Sigmoid colon (tissue), 4 donors: ENCODE measurements around the gene LYSMD1.

Experiments
- CTCF ChIP-seq, 4 experiments: fragments of 450-650 bp in 3 of 4; fragments of 200-600 bp in 1 of 4; IDR thresholded peaks; one replicate each; pipeline ENCODE4 v1.5.1; 2016 to 2019; ENCODE audit warnings: antibody characterized with exemption in 4 of 4, mild to moderate bottlenecking in 3 of 4, moderate library complexity in 2 of 4
- EP300 ChIP-seq, 4 donors: sonication (generic); formaldehyde crosslinking; IDR thresholded peaks; one replicate each; pipeline ENCODE4 v1.6.1; 2017; ENCODE audit warnings: antibody characterized with exemption in 4 of 4
- POLR2A ChIP-seq, 2 donors: fragments of 450-650 bp; IDR thresholded peaks; one replicate each; pipeline ENCODE4 v1.6.1; 2016; ENCODE audit warnings: antibody characterized with exemption in 2 of 2, mild to moderate bottlenecking in 2 of 2, moderate library complexity in 2 of 2
- POLR2AphosphoS5 ChIP-seq, 4 donors: sonication (generic); formaldehyde crosslinking; IDR thresholded peaks; one replicate each; pipeline ENCODE4 v1.6.1; 2017; ENCODE audit warnings: antibody characterized with exemption in 4 of 4

GRCh38 chr1:151131701-151132334, 33.9 kb downstream of the LYSMD1 start:
- TF ChIP-seq POLR2AphosphoS5 (IDR thresholded peaks at IDR 0.05): peak in 1 of 4 donors; percentile 4
- TF ChIP-seq CTCF (IDR thresholded peaks at IDR 0.05): no peak
- no peak for TF ChIP-seq POLR2A (IDR thresholded peaks at IDR 0.05)
- TF ChIP-seq EP300 (IDR thresholded peaks at IDR 0.05): no peak
